ENCODE data around the gene ARHGEF37.
A peak's percentile ranks its signal among the peaks of the same experiment; 100 is the strongest.
"Not testable (repeated sequence)": the region's sequence is repeated elsewhere in the genome, so short reads cannot be mapped to it uniquely, and the experiment has no call there.

The ARHGEF37 gene

GRCh38 chr5:149632311-149633251 lies 51.3 kb downstream of the ARHGEF37 start:
- DNase-seq, result no peak

GRCh38 chr5:149633476-149634350 lies 52.4 kb downstream of the ARHGEF37 start:
- no peak for DNase-seq

- no peak for DNase-seq
These were observed 54.1 kb downstream of the ARHGEF37 start for GRCh38 chr5:149635394-149635793.

DNA sequence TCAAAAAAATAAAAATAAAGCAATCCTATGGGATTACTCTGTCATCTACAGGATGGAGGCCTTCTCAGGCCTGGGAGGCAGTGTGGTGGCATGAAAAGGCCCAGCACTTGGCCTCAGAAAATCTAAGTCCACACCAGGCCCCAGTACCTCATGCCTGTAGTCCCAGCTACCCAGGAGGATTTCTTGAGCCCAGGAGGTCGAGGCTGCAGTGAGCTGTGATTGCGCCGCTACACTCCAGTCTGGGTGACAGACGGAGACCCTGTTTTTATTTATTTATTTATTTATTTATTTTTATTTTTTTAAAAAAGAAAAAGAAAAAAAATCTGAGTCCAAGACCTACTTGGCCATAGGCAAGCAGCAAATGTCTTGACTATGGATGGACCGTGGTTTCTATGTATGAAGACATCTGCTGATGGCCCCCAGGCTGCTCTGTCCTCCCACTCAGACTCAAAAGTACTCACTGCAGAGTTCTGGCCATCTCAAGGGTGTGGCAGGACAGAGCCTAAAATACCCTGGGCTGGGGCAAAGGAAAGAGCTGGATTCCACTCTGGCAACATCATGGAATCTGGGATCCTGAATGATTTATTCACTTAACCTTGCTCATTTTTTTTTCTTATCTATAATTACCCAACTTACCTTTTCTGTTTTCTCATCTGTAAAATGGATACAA lies 55.0 kb downstream of the ARHGEF37 start:
- DNase-seq, result no peak

GRCh38 chr5:149636861-149637246 lies 55.6 kb downstream of the ARHGEF37 start:
- no peak for DNase-seq

GRCh38 chr5:149638136-149638535 lies 56.8 kb downstream of the ARHGEF37 start:
- no peak for DNase-seq

GRCh38 chr5:149638546-149639241 lies 57.4 kb downstream of the ARHGEF37 start:
- no peak for DNase-seq

DNA sequence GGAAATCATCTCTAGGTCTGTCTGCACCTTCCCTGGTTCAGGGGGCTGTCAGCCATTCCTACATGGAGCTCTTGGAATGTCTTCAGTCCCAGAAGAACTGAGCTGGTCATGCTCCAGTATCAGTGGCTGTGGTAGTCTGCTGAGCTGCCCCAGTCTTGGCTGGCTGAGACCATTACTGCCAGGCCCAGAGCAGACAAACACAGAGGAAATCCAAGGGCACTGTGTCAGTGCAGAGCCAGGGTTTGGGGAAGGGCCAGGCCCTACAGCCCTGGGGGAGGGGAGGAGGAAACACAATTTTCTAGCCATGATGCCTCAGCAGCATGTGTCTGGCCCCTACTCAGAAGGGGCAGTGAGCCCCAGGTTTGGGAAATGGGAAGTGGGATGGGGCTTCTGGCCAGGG lies 58.4 kb downstream of the ARHGEF37 start:
- no peak for DNase-seq

GRCh38 chr5:149640350-149640999 lies 59.2 kb downstream of the ARHGEF37 start:
- no peak for DNase-seq

GRCh38 chr5:149641000-149641576 lies 59.8 kb downstream of the ARHGEF37 start:
- no peak for DNase-seq

GRCh38 chr5:149641600-149641999 lies 60.3 kb downstream of the ARHGEF37 start:
- no peak for DNase-seq

DNA sequence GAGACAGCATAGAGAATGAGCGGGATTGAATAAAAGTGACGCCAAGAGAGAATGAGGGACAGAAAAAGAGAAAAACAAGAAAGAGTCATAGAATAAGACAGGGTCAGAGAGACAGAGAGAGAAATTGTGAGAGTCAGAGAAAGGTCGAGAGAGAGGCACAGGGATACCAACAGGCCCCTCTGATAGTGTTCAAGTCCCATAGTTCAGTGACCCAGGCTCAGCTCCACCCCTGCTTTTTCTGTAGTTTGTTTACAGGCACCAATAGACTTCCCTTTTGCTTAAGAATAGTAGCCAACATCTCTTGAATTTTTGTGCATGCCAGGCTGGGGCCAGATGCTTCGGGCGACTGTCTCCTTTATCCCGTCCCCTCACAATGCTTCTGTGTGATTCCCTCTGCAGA lies 62.5 kb downstream of the ARHGEF37 start:
- DNase-seq, result no peak

- DNase-seq, result no peak
These were observed 63.3 kb downstream of the ARHGEF37 start for GRCh38 chr5:149644629-149645028.

DNA sequence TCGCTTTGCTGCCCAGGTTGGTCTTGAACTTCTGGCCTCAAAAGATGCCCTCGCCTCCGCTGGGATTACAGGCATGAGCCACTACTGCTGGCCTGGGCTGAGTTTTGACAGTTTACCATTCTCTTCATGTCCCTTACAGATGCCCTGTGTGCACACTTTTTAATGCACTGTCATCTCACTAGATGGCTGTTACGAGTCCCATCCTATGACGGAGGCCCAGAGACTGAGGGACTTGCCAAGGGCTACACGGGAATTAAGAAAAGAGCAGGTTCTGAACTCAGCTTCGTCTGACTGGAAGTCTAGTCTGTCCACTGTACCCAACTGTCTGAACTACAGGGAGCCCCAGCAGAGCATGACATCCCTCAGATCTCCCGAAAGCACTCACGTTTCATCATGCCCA lies 63.9 kb downstream of the ARHGEF37 start:
- no peak for DNase-seq

- no peak for DNase-seq
These were observed 64.4 kb downstream of the ARHGEF37 start for GRCh38 chr5:149645725-149646124.

DNA sequence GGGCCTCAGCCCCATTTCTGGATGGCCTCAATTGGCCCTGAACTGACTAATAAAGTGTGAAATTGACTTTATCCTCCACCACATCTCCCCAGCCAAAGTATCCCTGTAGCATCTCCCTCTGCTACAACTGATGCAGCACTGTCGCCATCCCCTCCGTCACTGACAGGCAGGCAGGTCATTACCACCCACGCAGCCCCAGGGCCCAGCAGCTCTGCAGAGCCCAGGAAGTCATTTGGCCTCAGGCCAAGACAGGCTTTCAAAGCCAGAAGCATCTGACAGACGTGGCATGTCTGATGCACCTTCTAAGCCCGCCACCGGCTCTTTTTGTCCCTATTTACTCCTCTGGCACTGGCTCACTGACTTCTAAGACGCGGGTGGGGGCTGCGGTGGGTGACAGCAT lies 65.3 kb downstream of the ARHGEF37 start:
- DNase-seq, result peak; percentile 24

- no peak for DNase-seq
These were observed 66.0 kb downstream of the ARHGEF37 start for GRCh38 chr5:149647334-149647733.

DNA sequence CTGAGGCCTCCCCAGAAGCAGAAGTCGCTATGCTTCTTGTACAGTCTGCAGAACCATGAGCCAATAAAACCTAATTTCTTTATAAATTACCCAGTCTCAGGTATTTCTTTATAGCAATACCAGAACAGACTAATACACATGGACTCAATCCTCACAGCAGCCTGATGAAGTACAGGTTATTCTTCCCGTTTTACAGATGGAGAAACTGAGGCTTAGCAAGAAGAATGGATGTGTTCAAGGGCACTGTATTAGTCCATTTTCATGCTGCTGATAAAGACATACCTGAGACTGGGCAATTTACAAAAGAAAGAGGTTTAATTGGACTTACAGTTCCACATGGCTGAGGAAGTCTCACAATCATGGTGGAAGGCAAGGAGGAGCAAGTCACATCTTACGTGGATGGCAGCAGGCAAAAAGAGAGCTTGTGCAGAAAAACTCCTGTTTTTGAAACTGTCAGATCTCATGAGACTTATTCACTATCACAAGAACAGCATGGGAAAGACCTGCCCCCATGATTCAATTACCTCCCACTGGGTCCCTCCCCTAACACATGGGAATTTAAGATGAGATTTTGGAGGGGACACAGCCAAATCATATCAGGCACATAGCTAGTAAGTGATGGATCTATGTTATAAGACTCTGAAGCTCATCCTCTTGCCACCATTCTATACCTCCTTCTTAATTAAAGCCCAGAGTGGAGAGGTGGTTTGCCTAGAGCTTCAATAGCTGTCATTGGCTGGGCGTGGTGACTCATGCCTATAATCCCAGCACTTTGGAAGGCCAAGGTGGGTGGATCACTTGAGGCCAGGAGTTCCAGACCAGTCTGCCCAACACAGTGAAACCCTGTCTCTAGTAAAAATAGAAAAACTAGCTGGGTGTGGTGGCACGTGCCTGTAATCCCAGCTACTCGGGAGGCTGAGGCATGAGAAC lies 67.4 kb downstream of the ARHGEF37 start:
- not testable (repeated sequence) for DNase-seq

DNA sequence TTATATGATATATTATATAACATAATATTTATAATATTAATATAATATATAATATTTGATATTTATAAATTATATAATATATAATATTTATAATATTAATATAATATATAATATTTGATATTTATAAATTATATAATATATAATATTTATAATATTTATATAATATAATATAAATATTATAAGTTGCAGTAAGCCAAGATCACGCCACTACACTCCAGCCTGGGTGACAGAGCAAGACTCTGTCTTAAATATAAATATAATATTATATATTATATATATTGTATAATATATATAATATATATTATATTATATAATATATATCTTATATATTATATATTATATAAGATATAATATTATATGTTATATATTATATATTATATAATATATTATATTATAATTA lies 68.4 kb downstream of the ARHGEF37 start:
- DNase-seq, result not testable (repeated sequence)

DNA sequence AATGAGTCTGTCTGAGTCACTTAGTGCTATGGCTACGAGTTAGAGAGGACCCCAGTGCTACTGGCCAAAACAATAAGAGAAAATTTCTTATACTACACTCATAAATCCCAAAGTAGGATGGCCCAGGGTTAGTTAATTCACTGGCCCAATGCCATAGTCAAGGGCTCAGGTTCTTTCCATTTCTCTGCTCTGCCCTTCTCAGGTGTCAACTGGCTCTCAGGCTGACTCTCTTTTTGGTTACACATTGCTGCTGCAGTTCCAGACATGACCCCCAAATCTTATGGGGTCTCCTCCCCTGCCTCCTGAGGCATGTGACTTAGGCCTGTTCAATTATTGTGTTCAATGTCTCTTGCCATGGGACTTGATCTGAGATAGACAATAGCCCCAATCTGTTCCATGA lies 70.4 kb downstream of the ARHGEF37 start:
- DNase-seq, result no peak
